NT2/D1 (cell line): ENCODE results near the gene RSAD1.

Experiments used
- DNase-seq: peaks from one replicate; pipeline ENCODE4 v3.0.0-alpha.2; 2011; ENCODE audit warnings: low read depth, low spot score
- H3K27me3 ChIP-seq: 2 replicates; pipeline ENCODE4 v1.6.0; 2011; ENCODE audit warnings: mild to moderate bottlenecking; ENCODE audit not compliant: insufficient read length, insufficient read depth
- H3K36me3 ChIP-seq: 2 replicates; pipeline ENCODE4 v1.6.1; 2011; ENCODE audit warnings: mild to moderate bottlenecking, low read length, mixed read lengths; ENCODE audit not compliant: insufficient read depth, insufficient read length
- H3K4me1 ChIP-seq: 2 replicates; pipeline ENCODE4 v1.5.1; 2011; ENCODE audit not compliant: insufficient read depth, insufficient read length
- H3K4me3 ChIP-seq: 2 replicates; pipeline ENCODE4 v1.5.1; 2011; ENCODE audit warnings: low read depth; ENCODE audit not compliant: insufficient read length
- H3K9ac ChIP-seq: 2 replicates; pipeline ENCODE4 v1.6.0; 2011; ENCODE audit warnings: low read depth; ENCODE audit not compliant: insufficient read length
- H3K9me3 ChIP-seq: 2 replicates; pipeline ENCODE4 v1.5.1; 2011; ENCODE audit warnings: mild to moderate bottlenecking, low read length; ENCODE audit not compliant: insufficient read depth
- SUZ12 ChIP-seq: IDR thresholded peaks from 2 replicates; pipeline ENCODE4 v1.6.1; 2011; ENCODE audit not compliant: insufficient read length, insufficient read depth; ENCODE audit errors: extremely low read depth
- YY1 ChIP-seq: IDR thresholded peaks from 2 replicates; pipeline ENCODE4 v1.6.1; 2011; ENCODE audit not compliant: insufficient read length, insufficient read depth
- ZNF274 ChIP-seq: IDR thresholded peaks from 2 replicates; pipeline ENCODE4 v1.6.1; 2011; ENCODE audit warnings: mild to moderate bottlenecking, low read depth, low read length

Gene RSAD1

GRCh38 chr17:50476545-50477315 lies 1.9 kb upstream of the RSAD1 start:
- no peak overlapping the region for H3K9ac ChIP-seq

GRCh38 chr17:50477976-50478375 lies 684 bp upstream of the RSAD1 start:
- H3K4me3 ChIP-seq: no peak overlapping the region
- no peak for TF ChIP-seq ZNF274
- TF ChIP-seq SUZ12: no peak
- no peak for TF ChIP-seq YY1
- H3K9me3 ChIP-seq: peaks cover 37% of the 10 kb centered on the region; the same call in 1 of the 2 replicates
- H3K27me3 ChIP-seq: no peaks in the 10 kb centered on the region
- peaks cover 4% of the 10 kb centered on the region for H3K4me1 ChIP-seq
- H3K36me3 ChIP-seq: peaks cover 16% of the 10 kb centered on the region
- no peak for DNase-seq
- H3K9ac ChIP-seq: no peak overlapping the region

More at GRCh38 chr17:50476545-50477315, 1.9 kb upstream of the RSAD1 start:
- no peak for DNase-seq
- Histone ChIP-seq H3K4me3 (no peak overlapping the region), H3K9me3 (peaks cover 37% of the 10 kb centered on the region; the same call in 1 of the 2 replicates), H3K36me3 (peaks cover 10% of the 10 kb centered on the region), H3K4me1 (peaks cover 4% of the 10 kb centered on the region), H3K27me3 (no peaks in the 10 kb centered on the region)
- TF ChIP-seq SUZ12: no peak
- no peak for TF ChIP-seq ZNF274
- TF ChIP-seq YY1: no peak

- Histone ChIP-seq H3K9ac (no peak overlapping the region), H3K4me1 (peaks cover 4% of the 10 kb centered on the region), H3K36me3 (peaks cover 30% of the 10 kb centered on the region), H3K27me3 (no peaks in the 10 kb centered on the region), H3K4me3 (peak overlapping the region; percentile 76), H3K9me3 (peaks cover 37% of the 10 kb centered on the region; the same call in 1 of the 2 replicates)
- peak; percentile 71 for DNase-seq
- TF ChIP-seq YY1: no peak
- no peak for TF ChIP-seq ZNF274
- no peak for TF ChIP-seq SUZ12
Measured at GRCh38 chr17:50479522-50480141, 972 bp downstream of the RSAD1 start.

- no peaks in the 10 kb centered on the region for H3K27me3 ChIP-seq
- DNase-seq: no peak
- H3K4me1 ChIP-seq: peaks cover 4% of the 10 kb centered on the region
- no peak for TF ChIP-seq SUZ12
- no peak for TF ChIP-seq YY1
- TF ChIP-seq ZNF274: no peak
- H3K9me3 ChIP-seq: peaks cover 37% of the 10 kb centered on the region; the same call in 1 of the 2 replicates
- peaks cover 35% of the 10 kb centered on the region for H3K36me3 ChIP-seq
- no peak overlapping the region for H3K4me3 ChIP-seq
- H3K9ac ChIP-seq: no peak overlapping the region
Measured at GRCh38 chr17:50480142-50480764, 1.6 kb downstream of the RSAD1 start.

GRCh38 chr17:50480854-50481490 lies 2.3 kb downstream of the RSAD1 start:
- Histone ChIP-seq H3K4me3 (no peak overlapping the region), H3K36me3 (peaks cover 42% of the 10 kb centered on the region), H3K27me3 (no peaks in the 10 kb centered on the region), H3K9ac (no peak overlapping the region), H3K4me1 (peaks cover 4% of the 10 kb centered on the region), H3K9me3 (peaks cover 37% of the 10 kb centered on the region; the same call in 1 of the 2 replicates)
- no peak for DNase-seq
- TF ChIP-seq SUZ12: no peak
- TF ChIP-seq YY1: no peak
- TF ChIP-seq ZNF274: no peak

GRCh38 chr17:50481648-50482047 lies 3.0 kb downstream of the RSAD1 start:
- H3K9ac ChIP-seq: no peak overlapping the region
- no peaks in the 10 kb centered on the region for H3K27me3 ChIP-seq
- H3K4me3 ChIP-seq: no peak overlapping the region
- peaks cover 42% of the 10 kb centered on the region for H3K36me3 ChIP-seq
- H3K4me1 ChIP-seq: peaks cover 3% of the 10 kb centered on the region
- no peak for TF ChIP-seq ZNF274
- TF ChIP-seq YY1: no peak
- no peak for TF ChIP-seq SUZ12
- DNase-seq: no peak
- H3K9me3 ChIP-seq: peaks cover 35% of the 10 kb centered on the region; the same call in 1 of the 2 replicates
